RWPE2 (cell line): Measurements from ENCODE around the gene GMPR2.

Experiments used
- ATAC-seq: fragments of 200-7000 bp; cut with Tn5 transposase; 3 replicates; pipeline ENCODE4 v1.9.1; 2021; ENCODE audit warnings: low read depth
- DNase-seq: peaks from one replicate; pipeline ENCODE4 v3.0.0-alpha.2; 2020; ENCODE audit warnings: low spot score
- H3K27ac ChIP-seq: fragments of 450-650 bp; 2 replicates; pipeline ENCODE4 v1.5.1; 2017; ENCODE audit warnings: mild to moderate bottlenecking; ENCODE audit not compliant: poor library complexity, severe bottlenecking
- H3K27me3 ChIP-seq: fragments of 250-450 bp; sonication (Bioruptor Pico); 2 replicates; pipeline ENCODE4 v1.5.1; 2021; ENCODE audit warnings: mild to moderate bottlenecking, moderate library complexity; ENCODE audit not compliant: insufficient read depth, poor library complexity, severe bottlenecking
- H3K36me3 ChIP-seq: fragments of 250-450 bp; sonication (Bioruptor Pico); 2 replicates; pipeline ENCODE4 v1.5.1; 2020; ENCODE audit warnings: low read depth, mild to moderate bottlenecking, moderate library complexity
- H3K4me1 ChIP-seq: fragments of 250-450 bp; sonication (Bioruptor Pico); 2 replicates; pipeline ENCODE4 v1.5.1; 2021; ENCODE audit warnings: mild to moderate bottlenecking, moderate library complexity; ENCODE audit not compliant: insufficient read depth, poor library complexity, severe bottlenecking
- H3K4me3 ChIP-seq: fragments of 250-450 bp; sonication (Bioruptor Pico); 2 replicates; pipeline ENCODE4 v1.5.1; 2021; ENCODE audit warnings: mild to moderate bottlenecking, moderate library complexity; ENCODE audit not compliant: severe bottlenecking
- H3K9me3 ChIP-seq: fragments of 250-450 bp; sonication (Bioruptor Pico); 2 replicates; pipeline ENCODE4 v1.5.1; 2021; ENCODE audit warnings: mild to moderate bottlenecking, moderate library complexity; ENCODE audit not compliant: severe bottlenecking
- TF ChIP-seq, protein P1 (sequence below): fragments of 450-650 bp; IDR thresholded peaks from one replicate; pipeline ENCODE4 v1.5.1; 2017; ENCODE audit warnings: mild to moderate bottlenecking, moderate library complexity; ENCODE audit not compliant: poor library complexity, severe bottlenecking

GMPR2 gene

DNA sequence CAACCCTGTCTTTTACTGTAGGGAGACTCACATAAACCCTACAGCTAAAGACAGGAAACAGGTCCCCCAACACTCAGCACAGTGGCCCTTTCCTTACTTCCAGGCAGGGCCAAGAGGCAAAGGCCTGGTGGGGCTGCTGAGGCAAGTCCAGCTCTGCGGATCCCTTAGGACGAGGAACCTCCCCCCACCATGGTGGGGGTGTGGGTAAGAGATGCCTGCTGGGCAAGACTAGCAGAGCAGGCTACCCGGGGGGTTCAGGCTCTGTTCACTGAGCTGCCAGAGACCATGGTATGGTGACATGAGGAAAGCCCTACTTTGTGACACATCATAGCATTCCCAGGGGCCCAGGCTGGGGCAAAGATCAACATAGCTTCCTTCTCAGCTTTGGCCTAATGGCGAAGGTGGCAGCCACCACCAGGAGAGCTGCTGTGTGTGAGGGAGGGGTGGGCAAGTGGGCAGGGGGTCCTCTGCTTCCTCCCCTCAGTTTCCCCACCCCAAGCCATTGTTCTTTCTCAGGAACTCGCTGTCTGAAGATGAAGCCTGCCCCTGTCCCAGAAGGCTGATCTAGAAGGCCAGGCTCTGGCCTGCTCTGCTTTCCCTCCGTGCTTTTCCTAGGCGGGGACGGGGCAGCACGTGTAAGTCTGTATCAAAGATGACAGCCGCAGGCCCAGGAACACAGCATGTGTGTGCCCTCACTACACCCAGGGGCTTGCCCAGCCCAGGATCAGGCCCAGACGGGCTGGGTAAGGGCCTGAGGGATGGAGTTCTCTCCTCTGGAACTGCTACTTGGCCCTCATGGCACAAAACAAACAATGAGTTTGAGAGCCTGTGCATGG is 19.8 kb downstream of the GMPR2 start:
- Histone ChIP-seq H3K36me3 (peaks cover 48% of the 10 kb centered on the region), H3K9me3 (no peaks in the 10 kb centered on the region), H3K27me3 (no peaks in the 10 kb centered on the region), H3K4me3 (no peak overlapping the region), H3K27ac (no peak overlapping the region), H3K4me1 (no peaks in the 10 kb centered on the region)
- TF ChIP-seq, protein P1, sequence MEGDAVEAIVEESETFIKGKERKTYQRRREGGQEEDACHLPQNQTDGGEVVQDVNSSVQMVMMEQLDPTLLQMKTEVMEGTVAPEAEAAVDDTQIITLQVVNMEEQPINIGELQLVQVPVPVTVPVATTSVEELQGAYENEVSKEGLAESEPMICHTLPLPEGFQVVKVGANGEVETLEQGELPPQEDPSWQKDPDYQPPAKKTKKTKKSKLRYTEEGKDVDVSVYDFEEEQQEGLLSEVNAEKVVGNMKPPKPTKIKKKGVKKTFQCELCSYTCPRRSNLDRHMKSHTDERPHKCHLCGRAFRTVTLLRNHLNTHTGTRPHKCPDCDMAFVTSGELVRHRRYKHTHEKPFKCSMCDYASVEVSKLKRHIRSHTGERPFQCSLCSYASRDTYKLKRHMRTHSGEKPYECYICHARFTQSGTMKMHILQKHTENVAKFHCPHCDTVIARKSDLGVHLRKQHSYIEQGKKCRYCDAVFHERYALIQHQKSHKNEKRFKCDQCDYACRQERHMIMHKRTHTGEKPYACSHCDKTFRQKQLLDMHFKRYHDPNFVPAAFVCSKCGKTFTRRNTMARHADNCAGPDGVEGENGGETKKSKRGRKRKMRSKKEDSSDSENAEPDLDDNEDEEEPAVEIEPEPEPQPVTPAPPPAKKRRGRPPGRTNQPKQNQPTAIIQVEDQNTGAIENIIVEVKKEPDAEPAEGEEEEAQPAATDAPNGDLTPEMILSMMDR = no peak
- DNase-seq = no peak
- ATAC-seq = no peak

DNA sequence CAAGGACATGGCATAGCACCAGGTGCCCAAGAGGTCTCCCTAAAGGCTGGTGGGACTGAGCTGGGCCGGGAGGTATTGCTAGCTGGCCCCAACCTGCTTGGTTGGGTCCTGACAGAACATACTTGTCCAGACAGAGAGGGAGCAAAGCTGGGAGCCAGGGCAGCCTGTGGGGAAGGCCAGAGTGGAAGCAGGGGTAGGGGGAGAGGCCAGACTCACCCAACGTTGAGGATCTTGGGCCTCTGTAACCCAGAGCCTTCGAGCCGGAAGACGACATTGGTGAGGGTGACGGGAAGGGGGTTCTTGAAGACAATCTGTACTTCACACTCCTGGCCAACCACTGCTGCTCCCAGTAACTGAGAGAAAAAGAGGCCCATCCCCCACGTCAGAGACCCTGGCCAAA is 21.2 kb downstream of the GMPR2 start:
- Histone ChIP-seq H3K27me3 (no peaks in the 10 kb centered on the region), H3K4me1 (peaks cover 3% of the 10 kb centered on the region), H3K27ac (no peak overlapping the region), H3K36me3 (peaks cover 62% of the 10 kb centered on the region), H3K4me3 (no peak overlapping the region), H3K9me3 (no peaks in the 10 kb centered on the region)
- TF ChIP-seq, protein P1 = no peak
- no peak for DNase-seq
- ATAC-seq = no peak

DNA sequence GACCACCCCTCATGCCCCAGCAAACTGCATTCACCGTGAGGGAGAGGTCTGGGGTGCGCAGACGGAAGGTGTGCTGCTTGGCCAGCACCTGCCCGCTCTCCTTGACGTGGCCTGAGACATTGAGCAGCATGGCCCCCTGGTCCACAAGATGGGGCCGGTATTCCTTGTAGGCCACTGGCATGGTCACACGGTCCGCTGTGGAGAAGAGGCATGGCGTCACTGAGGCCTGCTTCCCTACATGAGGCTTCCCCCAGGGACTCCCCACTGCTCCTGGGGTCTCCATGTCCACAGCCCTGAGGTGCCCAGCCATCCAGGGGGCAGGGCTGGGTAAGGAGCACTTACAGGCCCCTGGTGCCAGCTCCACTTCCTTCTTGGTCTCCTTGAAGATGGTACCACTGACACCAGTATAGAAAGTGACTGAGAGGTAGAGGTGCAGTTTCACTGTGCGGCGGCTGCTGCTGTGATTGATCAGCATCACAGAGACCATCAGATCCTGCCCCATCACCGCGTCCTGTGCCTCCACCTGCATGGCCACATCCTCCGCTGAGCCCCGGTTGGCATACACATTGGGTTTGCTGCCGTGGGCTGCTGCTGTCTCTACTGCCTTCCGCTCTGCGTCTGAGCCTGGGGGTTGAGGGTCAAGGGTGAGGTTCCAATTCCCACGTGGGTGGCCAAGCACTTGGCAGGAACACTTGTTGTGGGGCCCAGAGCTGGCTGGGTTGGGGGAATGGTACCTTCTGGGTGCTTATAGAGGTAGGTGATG is 22.1 kb downstream of the GMPR2 start:
- no peak overlapping the region for H3K27ac ChIP-seq
- no peaks in the 10 kb centered on the region for H3K27me3 ChIP-seq
- peaks cover 9% of the 10 kb centered on the region for H3K4me1 ChIP-seq
- no peak for DNase-seq
- H3K36me3 ChIP-seq = peaks cover 64% of the 10 kb centered on the region
- TF ChIP-seq, protein P1 = no peak
- no peak for ATAC-seq
- no peak overlapping the region for H3K4me3 ChIP-seq
- H3K9me3 ChIP-seq = no peaks in the 10 kb centered on the region

DNA sequence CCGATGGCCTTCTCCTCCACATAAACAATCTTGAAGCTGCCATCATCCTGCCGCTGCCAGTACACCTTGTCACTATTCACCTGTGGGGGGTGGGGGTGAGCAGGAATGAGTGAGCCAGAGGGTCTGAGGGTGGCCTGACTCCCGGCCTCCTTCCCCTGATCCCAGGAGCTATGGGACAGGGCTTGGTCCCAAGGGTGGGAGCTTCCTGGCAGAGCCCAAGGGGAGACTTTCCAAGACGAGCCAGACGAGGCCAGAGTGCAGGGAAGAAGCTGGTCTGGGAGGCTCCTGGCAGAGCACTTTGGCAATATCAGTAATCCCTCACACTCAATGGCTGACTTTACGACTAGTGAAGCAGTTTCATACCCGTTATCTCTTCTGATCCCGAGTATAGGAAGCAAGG is 22.7 kb downstream of the GMPR2 start:
- peaks cover 9% of the 10 kb centered on the region for H3K4me1 ChIP-seq
- H3K27ac ChIP-seq = no peak overlapping the region
- no peaks in the 10 kb centered on the region for H3K9me3 ChIP-seq
- DNase-seq (no peak), ATAC-seq (no peak)
- TF ChIP-seq, protein P1 = no peak
- H3K4me3 ChIP-seq = no peak overlapping the region
- peaks cover 70% of the 10 kb centered on the region for H3K36me3 ChIP-seq
- H3K27me3 ChIP-seq = no peaks in the 10 kb centered on the region
